ENCODE data around the gene ANKLE2. TPM values are rescaled to one million over a fixed set of nuclear protein-coding genes. Genes with fewer than 3 reads are reported as not detected.
"Not testable (repeated sequence)": the region's sequence is repeated elsewhere in the genome, so short reads cannot be mapped to it uniquely, and the experiment has no call there.

ANKLE2 gene
- total RNA-seq (91.6 TPM), polyA plus RNA-seq (10 to 100 TPM; 20.5 to 25.9 (median 25.3) TPM)

- no peaks in the 10 kb centered on the region for H3K27me3 ChIP-seq (ENCODE audit: control insufficient read depth, insufficient read depth, low read length)
- peaks cover 4% of the 10 kb centered on the region for H3K36me3 ChIP-seq (ENCODE audit: control insufficient read depth, insufficient read depth, low read length)
- Mint-ChIP-seq H3K27ac (peak within 1 kb of the TSS; percentile 93 to 99 (median 99)), H3K4me3 (peak within 1 kb of the TSS; percentile 93 to 98 (median 97)), H3K27me3 (no peaks in the 10 kb centered on the region), H3K4me1 (peaks cover 5 to 43% (median 17%) of the 10 kb centered on the region in 4 donors), H3K36me3 (no peaks in the 10 kb centered on the region), H3K9me3 (no peaks in the 10 kb centered on the region)
- peak; percentile 48 to 83 (median 62) for DNase-seq
- no peaks in the 10 kb centered on the region for H3K9me3 ChIP-seq (ENCODE audit: control insufficient read depth in 2 of 2, low read length in 2 of 2)
- peak; percentile 44 to 55 for ATAC-seq (ENCODE audit: low read depth in 2 of 2)
- H3K4me1 ChIP-seq (ENCODE audit: control insufficient read depth, insufficient read depth, low read length, poor library complexity, severe bottlenecking), result peaks cover 27% of the 10 kb centered on the region
- H3K4me3 ChIP-seq (ENCODE audit: low read depth, low read length), result peak within 1 kb of the TSS; percentile 86
- peak within 1 kb of the TSS; percentile 86 for H3K27ac ChIP-seq (ENCODE audit: insufficient read depth, low read length, poor library complexity, severe bottlenecking)
Measured at GRCh38 chr12:132761032-132761920, at the start of gene ANKLE2. Gene ANKLE2, minus strand, starts transcription at chr12:132761832. Its CDS starts 34 bp downstream, at chr12:132761798.

- H3K4me3 Mint-ChIP-seq; ATAC-seq (ENCODE audit: low read depth in 2 of 2): not testable (repeated sequence)
- H3K36me3 Mint-ChIP-seq, result peaks cover 39% of the 10 kb centered on the region
Measured at GRCh38 chr12:132809391-132809790, 47.8 kb upstream of the ANKLE2 start.

DNA sequence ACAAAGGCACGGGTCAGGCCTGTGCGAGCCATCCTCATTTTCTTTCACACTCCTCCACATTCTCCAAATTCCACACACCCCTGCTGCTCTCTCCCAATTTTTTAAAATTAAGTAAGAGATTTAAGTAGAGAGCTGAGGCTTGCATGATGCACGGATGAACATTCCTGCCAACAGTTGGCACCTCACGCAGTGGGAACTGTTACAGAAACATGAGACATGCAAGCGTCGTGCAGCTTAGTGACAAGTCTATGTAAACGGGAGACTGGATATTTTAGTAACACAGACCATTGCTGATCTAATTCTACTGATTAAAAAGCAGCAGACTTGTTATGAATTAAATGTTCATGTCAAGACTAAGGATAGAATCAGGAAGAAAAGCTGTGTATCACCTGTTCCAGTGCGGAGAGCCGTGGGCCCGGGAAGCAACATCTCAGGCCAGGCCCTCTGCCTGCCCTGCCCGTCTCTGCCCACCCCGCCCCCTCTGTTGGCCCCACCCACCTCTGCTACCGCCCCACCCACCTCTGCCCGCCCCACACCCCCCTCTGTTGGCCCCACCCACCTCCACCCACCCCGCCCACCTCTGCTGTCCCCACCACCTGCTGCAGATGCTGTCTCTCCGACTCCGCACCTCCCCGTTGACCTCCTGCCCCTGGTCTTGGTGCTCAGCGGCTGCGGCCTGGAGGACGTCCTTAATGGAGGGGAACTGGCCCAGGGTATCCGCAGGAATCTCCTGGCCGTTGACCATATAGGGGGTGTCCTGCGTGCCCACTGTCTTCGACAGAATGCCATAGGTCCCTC, 45.9 kb upstream of the ANKLE2 start:
- peaks cover 0 to 2% (median 0%) of the 10 kb centered on the region in 7 donors for H3K9me3 Mint-ChIP-seq
- Histone ChIP-seq H3K4me1 (ENCODE audit: control insufficient read depth, insufficient read depth, low read length, poor library complexity, severe bottlenecking) (no peaks in the 10 kb centered on the region), H3K27me3 (ENCODE audit: control insufficient read depth, insufficient read depth, low read length) (no peaks in the 10 kb centered on the region), H3K4me3 (ENCODE audit: low read depth, low read length) (no peak overlapping the region), H3K27ac (ENCODE audit: insufficient read depth, low read length, poor library complexity, severe bottlenecking) (no peak overlapping the region), H3K9me3 (ENCODE audit: control insufficient read depth in 2 of 2, low read length in 2 of 2) (no peaks in the 10 kb centered on the region), H3K36me3 (ENCODE audit: control insufficient read depth, insufficient read depth, low read length) (peaks cover 56% of the 10 kb centered on the region)
- no peak overlapping the region for H3K4me3 Mint-ChIP-seq
- H3K4me1 Mint-ChIP-seq, result peaks cover 0 to 16% (median 4%) of the 10 kb centered on the region in 4 donors
- ATAC-seq (ENCODE audit: low read depth in 2 of 2), result no peak
- peak overlapping the region in 1 of 3 donors; percentile 58 for H3K27ac Mint-ChIP-seq
- no peaks in the 10 kb centered on the region for H3K27me3 Mint-ChIP-seq
- peaks cover 48% of the 10 kb centered on the region for H3K36me3 Mint-ChIP-seq
- DNase-seq, result no peak

More at GRCh38 chr12:132809391-132809790, 47.8 kb upstream of the ANKLE2 start:
- DNase-seq; H3K9me3 ChIP-seq (ENCODE audit: control insufficient read depth in 2 of 2, low read length in 2 of 2); H3K27ac Mint-ChIP-seq; H3K4me3 ChIP-seq (ENCODE audit: low read depth, low read length); H3K4me1 ChIP-seq (ENCODE audit: control insufficient read depth, insufficient read depth, low read length, poor library complexity, severe bottlenecking); H3K9me3 Mint-ChIP-seq; H3K27me3 Mint-ChIP-seq; H3K27ac ChIP-seq (ENCODE audit: insufficient read depth, low read length, poor library complexity, severe bottlenecking); H3K27me3 ChIP-seq (ENCODE audit: control insufficient read depth, insufficient read depth, low read length): not testable (repeated sequence)
- peaks cover 0 to 17% (median 1%) of the 10 kb centered on the region in 4 donors for H3K4me1 Mint-ChIP-seq
- peaks cover 54% of the 10 kb centered on the region for H3K36me3 ChIP-seq (ENCODE audit: control insufficient read depth, insufficient read depth, low read length)

- H3K4me1 Mint-ChIP-seq, result peaks cover 0 to 12% (median 4%) of the 10 kb centered on the region in 4 donors
- H3K9me3 Mint-ChIP-seq, result peaks cover 0 to 2% (median 0%) of the 10 kb centered on the region in 7 donors
- H3K4me3 Mint-ChIP-seq, result no peak overlapping the region
- H3K27me3 Mint-ChIP-seq, result no peaks in the 10 kb centered on the region
- H3K27ac ChIP-seq (ENCODE audit: insufficient read depth, low read length, poor library complexity, severe bottlenecking), result no peak overlapping the region
- H3K9me3 ChIP-seq (ENCODE audit: control insufficient read depth in 2 of 2, low read length in 2 of 2), result no peaks in the 10 kb centered on the region
- ATAC-seq (ENCODE audit: low read depth in 2 of 2) (no peak), DNase-seq (no peak)
- peaks cover 46% of the 10 kb centered on the region for H3K36me3 Mint-ChIP-seq
- H3K4me3 ChIP-seq (ENCODE audit: low read depth, low read length), result no peak overlapping the region
- peaks cover 53% of the 10 kb centered on the region for H3K36me3 ChIP-seq (ENCODE audit: control insufficient read depth, insufficient read depth, low read length)
- H3K27ac Mint-ChIP-seq, result peak overlapping the region in 1 of 3 donors; percentile 58
- no peaks in the 10 kb centered on the region for H3K4me1 ChIP-seq (ENCODE audit: control insufficient read depth, insufficient read depth, low read length, poor library complexity, severe bottlenecking)
- H3K27me3 ChIP-seq (ENCODE audit: control insufficient read depth, insufficient read depth, low read length), result no peaks in the 10 kb centered on the region
Measured at GRCh38 chr12:132806857-132807256, 45.2 kb upstream of the ANKLE2 start.

GRCh38 chr12:132804426-132804861, 42.8 kb upstream of the ANKLE2 start:
- Histone ChIP-seq H3K36me3 (ENCODE audit: control insufficient read depth, insufficient read depth, low read length) (peaks cover 70% of the 10 kb centered on the region), H3K27ac (ENCODE audit: insufficient read depth, low read length, poor library complexity, severe bottlenecking) (no peak overlapping the region), H3K4me3 (ENCODE audit: low read depth, low read length) (no peak overlapping the region), H3K4me1 (ENCODE audit: control insufficient read depth, insufficient read depth, low read length, poor library complexity, severe bottlenecking) (no peaks in the 10 kb centered on the region), H3K9me3 (ENCODE audit: control insufficient read depth in 2 of 2, low read length in 2 of 2) (no peaks in the 10 kb centered on the region), H3K27me3 (ENCODE audit: control insufficient read depth, insufficient read depth, low read length) (no peaks in the 10 kb centered on the region)
- no peak for ATAC-seq (ENCODE audit: low read depth in 2 of 2)
- Mint-ChIP-seq H3K36me3 (peaks cover 53% of the 10 kb centered on the region), H3K9me3 (peaks cover 0 to 2% (median 0%) of the 10 kb centered on the region in 7 donors), H3K4me3 (no peak overlapping the region), H3K27ac (no peak overlapping the region), H3K27me3 (no peaks in the 10 kb centered on the region), H3K4me1 (peaks cover 0 to 12% (median 4%) of the 10 kb centered on the region in 4 donors)
- no peak for DNase-seq

DNA sequence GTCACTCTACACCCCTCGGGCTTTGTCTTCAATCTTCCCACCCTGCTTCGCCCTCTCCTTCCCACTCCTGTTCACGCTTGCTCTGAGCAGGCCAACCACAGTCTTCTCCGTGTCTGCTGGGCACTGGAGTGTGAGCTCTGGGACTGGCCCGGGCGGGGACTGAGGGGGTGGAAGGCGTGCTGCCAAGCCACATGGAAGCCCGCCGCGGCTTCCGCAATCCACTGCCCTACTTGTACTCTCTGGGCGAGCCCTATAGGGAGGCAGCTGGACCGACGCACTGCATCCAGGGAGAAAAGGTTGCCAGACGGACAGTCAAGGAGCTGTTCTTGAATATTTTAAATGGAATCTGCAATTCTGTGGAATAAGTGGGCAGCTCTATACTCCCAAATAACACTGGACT, 42.3 kb upstream of the ANKLE2 start:
- Histone ChIP-seq H3K27ac (ENCODE audit: insufficient read depth, low read length, poor library complexity, severe bottlenecking) (no peak overlapping the region), H3K36me3 (ENCODE audit: control insufficient read depth, insufficient read depth, low read length) (peaks cover 76% of the 10 kb centered on the region), H3K27me3 (ENCODE audit: control insufficient read depth, insufficient read depth, low read length) (no peaks in the 10 kb centered on the region), H3K4me3 (ENCODE audit: low read depth, low read length) (no peak overlapping the region), H3K9me3 (ENCODE audit: control insufficient read depth in 2 of 2, low read length in 2 of 2) (no peaks in the 10 kb centered on the region), H3K4me1 (ENCODE audit: control insufficient read depth, insufficient read depth, low read length, poor library complexity, severe bottlenecking) (no peaks in the 10 kb centered on the region)
- no peak overlapping the region for H3K27ac Mint-ChIP-seq
- H3K36me3 Mint-ChIP-seq, result peaks cover 51% of the 10 kb centered on the region
- no peaks in the 10 kb centered on the region for H3K27me3 Mint-ChIP-seq
- no peak for ATAC-seq (ENCODE audit: low read depth in 2 of 2)
- H3K4me1 Mint-ChIP-seq, result peaks cover 0 to 12% (median 4%) of the 10 kb centered on the region in 4 donors
- no peak overlapping the region for H3K4me3 Mint-ChIP-seq
- H3K9me3 Mint-ChIP-seq, result peaks cover 0 to 2% (median 0%) of the 10 kb centered on the region in 7 donors
- no peak for DNase-seq

- H3K9me3 ChIP-seq (ENCODE audit: control insufficient read depth in 2 of 2, low read length in 2 of 2), result no peaks in the 10 kb centered on the region
- H3K36me3 ChIP-seq (ENCODE audit: control insufficient read depth, insufficient read depth, low read length), result peaks cover 78% of the 10 kb centered on the region
- no peak overlapping the region for H3K4me3 Mint-ChIP-seq
- H3K36me3 Mint-ChIP-seq, result peaks cover 44% of the 10 kb centered on the region
- H3K27ac ChIP-seq (ENCODE audit: insufficient read depth, low read length, poor library complexity, severe bottlenecking), result no peak overlapping the region
- H3K4me1 ChIP-seq (ENCODE audit: control insufficient read depth, insufficient read depth, low read length, poor library complexity, severe bottlenecking), result no peaks in the 10 kb centered on the region
- H3K9me3 Mint-ChIP-seq, result peaks cover 0 to 2% (median 0%) of the 10 kb centered on the region in 7 donors
- no peak overlapping the region for H3K27ac Mint-ChIP-seq
- ATAC-seq (ENCODE audit: low read depth in 2 of 2) (no peak), DNase-seq (no peak)
- no peak overlapping the region for H3K4me3 ChIP-seq (ENCODE audit: low read depth, low read length)
- H3K27me3 ChIP-seq (ENCODE audit: control insufficient read depth, insufficient read depth, low read length), result no peaks in the 10 kb centered on the region
- H3K4me1 Mint-ChIP-seq, result peaks cover 0 to 10% (median 4%) of the 10 kb centered on the region in 4 donors
- no peaks in the 10 kb centered on the region for H3K27me3 Mint-ChIP-seq
Measured at GRCh38 chr12:132803125-132803524, 41.5 kb upstream of the ANKLE2 start.

Measured in CD4-positive, CD25-positive, alpha-beta regulatory T cell (primary cell).